Neural crest cell (in vitro differentiated cells): ENCODE results near the gene PPP2R2C. TPM values are rescaled to one million over a fixed set of nuclear protein-coding genes. Genes with fewer than 3 reads are reported as not detected.

Experiments
- DNase-seq: peaks from one replicate; pipeline ENCODE4 v3.0.0; 2021; ENCODE audit warnings: low read depth, mixed read lengths, low spot score
- H3K27ac Mint-ChIP-seq: one replicate; pipeline ENCODE4 v1.8.0; 2021; ENCODE audit warnings: mild to moderate bottlenecking, mixed read lengths; ENCODE audit not compliant: unreplicated experiment
- H3K27me3 Mint-ChIP-seq: 2 replicates; pipeline ENCODE4 v1.8.0; 2021; ENCODE audit warnings: low read depth, mild to moderate bottlenecking, mixed read lengths
- H3K36me3 Mint-ChIP-seq: 2 replicates; pipeline ENCODE4 v1.8.0; 2021; ENCODE audit warnings: low read depth, mild to moderate bottlenecking, mixed read lengths
- H3K4me1 Mint-ChIP-seq: 2 replicates; pipeline ENCODE4 v1.8.0; 2021; ENCODE audit warnings: mixed read lengths
- H3K4me3 Mint-ChIP-seq: one replicate; pipeline ENCODE4 v1.8.0; 2021; ENCODE audit warnings: mild to moderate bottlenecking, mixed read lengths
- H3K9me3 Mint-ChIP-seq: 2 replicates; pipeline ENCODE4 v1.8.0; 2021; ENCODE audit warnings: mixed read lengths
- CTCF ChIP-seq: fragments of 200-600 bp; sonication (generic); conservative IDR thresholded peaks from 2 replicates; pipeline ENCODE4 v1.5.0; 2021; ENCODE audit warnings: antibody characterized with exemption, mild to moderate bottlenecking
- total RNA-seq: library from RNA; stranded (reverse); gene quantifications from 2 replicates; pipeline ENCODE4 v1.2.1, GENCODE V29; 2021

PPP2R2C gene
- total RNA-seq, 1 donor from 2014 or later, result 0.35 TPM

DNA sequence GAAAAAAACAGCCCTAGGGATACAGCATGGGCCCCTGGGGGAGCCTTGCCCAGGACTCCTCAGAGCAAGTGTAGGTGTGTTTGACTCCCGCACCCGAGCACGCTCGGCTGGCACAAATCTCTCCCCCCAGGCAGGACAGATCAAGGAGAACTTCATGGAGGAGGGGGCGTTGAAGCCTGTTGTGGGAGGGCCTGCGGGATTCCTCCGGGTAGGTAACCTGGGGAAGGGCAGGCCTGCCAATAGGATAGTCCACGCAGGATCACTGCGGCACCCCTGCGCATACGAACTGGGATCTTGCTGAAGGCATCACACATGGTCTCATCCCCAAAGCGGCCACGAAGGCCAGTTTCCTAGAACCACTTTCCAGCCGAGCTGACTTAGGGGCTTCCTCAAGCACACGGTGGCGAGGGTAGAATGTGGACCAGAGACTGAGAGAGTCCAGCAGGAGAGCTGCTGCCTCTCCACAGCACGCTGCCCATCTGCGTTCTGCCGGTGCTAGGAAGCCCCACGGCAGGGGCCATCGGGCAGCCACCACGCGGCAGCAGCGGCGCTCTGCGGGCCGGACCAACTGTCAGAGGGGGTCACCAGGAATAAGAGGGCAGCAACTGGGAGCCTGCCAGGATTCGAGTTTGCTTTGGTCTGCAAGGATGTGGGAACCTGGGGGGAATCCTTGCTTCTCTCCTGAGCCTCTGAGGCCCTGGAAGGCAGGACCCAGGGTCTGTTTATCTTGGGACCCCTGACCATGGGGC, 145.9 kb downstream of the PPP2R2C start:
- no peaks in the 10 kb centered on the region for H3K9me3 Mint-ChIP-seq
- peaks cover 19% of the 10 kb centered on the region for H3K27me3 Mint-ChIP-seq
- peaks cover 4% of the 10 kb centered on the region for H3K4me1 Mint-ChIP-seq
- no peaks in the 10 kb centered on the region for H3K36me3 Mint-ChIP-seq
- no peak overlapping the region for H3K27ac Mint-ChIP-seq
- DNase-seq, result no peak
- no peak overlapping the region for H3K4me3 Mint-ChIP-seq
- no peak for TF ChIP-seq CTCF

GRCh38 chr4:6325788-6326290, 146.6 kb downstream of the PPP2R2C start:
- no peak for DNase-seq
- Mint-ChIP-seq H3K4me3 (no peak overlapping the region), H3K4me1 (peaks cover 4% of the 10 kb centered on the region), H3K9me3 (peaks cover 1% of the 10 kb centered on the region), H3K27ac (no peak overlapping the region), H3K36me3 (no peaks in the 10 kb centered on the region), H3K27me3 (peaks cover 19% of the 10 kb centered on the region)
- TF ChIP-seq CTCF, result no peak

DNA sequence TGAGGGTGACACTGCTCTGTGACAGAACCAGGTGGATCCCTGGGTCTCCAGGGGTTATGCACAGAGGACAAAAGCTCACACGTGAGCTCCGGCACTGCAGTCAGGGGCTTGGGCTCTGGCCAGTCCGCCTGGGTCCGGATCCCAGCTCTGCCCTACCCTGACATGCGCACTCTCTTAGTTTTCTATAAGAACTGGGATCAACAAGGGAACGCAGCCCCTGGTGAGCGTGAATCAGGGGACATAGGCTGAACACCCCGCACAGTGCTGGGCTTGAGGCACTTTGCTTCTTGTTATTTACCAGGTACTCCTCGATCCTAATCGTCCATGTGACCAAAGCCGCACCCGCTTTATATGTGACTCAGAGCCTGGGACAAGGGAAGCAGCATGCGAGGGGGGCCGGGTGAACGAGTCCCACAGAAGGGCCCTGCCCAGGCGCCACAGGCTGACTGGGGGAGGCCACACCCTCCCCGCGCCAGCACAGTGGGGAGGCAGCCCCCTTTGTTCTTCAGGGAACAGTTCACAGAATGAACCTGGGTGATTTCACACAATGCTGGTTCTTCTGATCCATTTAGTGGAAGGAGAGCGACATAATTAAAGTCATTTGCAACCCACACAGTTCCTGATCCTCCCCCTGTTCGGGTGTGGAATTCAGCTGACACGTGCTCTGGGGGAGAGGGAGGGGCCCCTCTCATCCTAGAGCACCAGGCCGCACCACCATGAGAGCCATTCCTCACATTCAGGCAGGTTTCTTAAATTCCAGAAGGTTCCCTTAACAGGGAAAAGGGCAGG, 147.2 kb downstream of the PPP2R2C start:
- no peak overlapping the region for H3K27ac Mint-ChIP-seq

DNA sequence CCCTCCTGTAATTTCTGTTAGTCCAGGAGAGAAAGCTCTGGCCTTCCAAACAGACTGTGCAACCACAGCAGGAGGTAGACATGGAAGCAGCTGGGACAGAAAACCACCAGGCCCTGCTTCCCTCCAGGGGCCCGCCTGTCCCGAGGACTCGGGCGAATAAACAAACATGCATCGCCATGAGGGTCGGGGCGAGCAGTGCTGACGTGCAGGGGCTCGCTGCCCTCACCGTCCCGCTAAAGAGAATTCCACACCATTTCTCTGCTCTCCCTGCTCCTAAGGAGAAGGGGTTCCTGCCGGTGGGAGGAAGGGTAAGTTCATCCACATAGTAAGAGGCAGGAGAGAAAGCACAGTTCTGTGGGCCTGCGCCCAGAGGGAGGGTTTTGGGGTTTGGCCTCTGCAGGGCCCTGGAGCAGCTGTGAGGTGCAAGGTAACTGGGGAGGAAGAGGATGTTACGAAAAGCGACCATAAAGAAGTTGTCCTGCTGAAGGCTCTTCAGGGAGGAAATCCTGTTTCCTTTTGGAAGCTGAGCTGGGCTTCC, 147.9 kb downstream of the PPP2R2C start:
- no peak for DNase-seq
- no peak for TF ChIP-seq CTCF
- H3K27me3 Mint-ChIP-seq, result peaks cover 15% of the 10 kb centered on the region
- H3K27ac Mint-ChIP-seq, result no peak overlapping the region
- H3K36me3 Mint-ChIP-seq, result no peaks in the 10 kb centered on the region
- peaks cover 3% of the 10 kb centered on the region for H3K9me3 Mint-ChIP-seq
- H3K4me1 Mint-ChIP-seq, result peaks cover 4% of the 10 kb centered on the region
- no peak overlapping the region for H3K4me3 Mint-ChIP-seq

More for the DNA sequence above, 147.2 kb downstream of the PPP2R2C start:
- no peak for DNase-seq
- no peaks in the 10 kb centered on the region for H3K36me3 Mint-ChIP-seq
- H3K4me3 Mint-ChIP-seq, result no peak overlapping the region
- H3K4me1 Mint-ChIP-seq, result peaks cover 4% of the 10 kb centered on the region
- H3K9me3 Mint-ChIP-seq, result peaks cover 3% of the 10 kb centered on the region
- H3K27me3 Mint-ChIP-seq, result peaks cover 19% of the 10 kb centered on the region
- TF ChIP-seq CTCF, result no peak

DNA sequence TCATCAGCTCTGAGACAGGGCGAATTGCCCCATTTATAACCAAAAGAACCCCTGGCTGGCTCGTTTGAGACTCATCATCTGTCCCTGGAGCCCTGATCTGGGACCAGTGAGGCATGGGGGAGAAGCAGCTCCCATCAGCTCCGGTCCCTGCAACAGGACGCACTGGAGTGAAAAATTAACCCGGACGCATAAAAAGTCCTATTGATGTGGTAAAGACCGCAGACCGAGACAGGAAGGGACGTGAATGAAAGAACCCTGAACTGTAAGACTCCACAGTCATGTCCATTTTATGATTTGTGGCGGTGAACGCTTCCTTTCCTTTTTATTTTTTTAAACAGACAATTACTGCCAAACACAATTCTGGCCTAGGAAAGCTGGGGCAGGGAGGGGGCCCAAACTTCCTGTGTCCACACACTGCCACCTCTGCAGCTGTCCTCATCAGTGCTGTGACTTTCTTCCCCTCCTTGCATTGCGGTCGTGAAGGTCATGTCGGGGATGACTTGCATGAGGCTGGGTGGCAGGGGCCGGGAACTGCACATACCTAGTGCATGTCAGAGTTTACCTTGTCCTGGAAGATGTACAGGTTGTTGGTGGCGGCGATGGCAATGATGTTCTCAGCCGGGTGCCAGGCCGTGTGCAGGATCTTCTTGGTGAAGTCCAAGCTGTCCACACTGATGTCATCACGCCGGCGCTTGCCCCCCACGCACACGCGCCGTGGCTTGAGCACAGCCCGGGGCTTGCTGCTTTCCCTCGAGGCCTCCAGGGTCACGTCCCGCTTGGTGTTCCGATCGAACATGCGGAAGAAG, 149.4 kb downstream of the PPP2R2C start:
- H3K4me3 Mint-ChIP-seq, result no peak overlapping the region
- peaks cover 4% of the 10 kb centered on the region for H3K4me1 Mint-ChIP-seq
- peaks cover 3% of the 10 kb centered on the region for H3K9me3 Mint-ChIP-seq
- H3K27me3 Mint-ChIP-seq, result peaks cover 6% of the 10 kb centered on the region
- TF ChIP-seq CTCF, result no peak
- DNase-seq, result no peak
- no peaks in the 10 kb centered on the region for H3K36me3 Mint-ChIP-seq
- H3K27ac Mint-ChIP-seq, result no peak overlapping the region
